ENCODE data around the gene PNLIP.

PNLIP gene

DNA sequence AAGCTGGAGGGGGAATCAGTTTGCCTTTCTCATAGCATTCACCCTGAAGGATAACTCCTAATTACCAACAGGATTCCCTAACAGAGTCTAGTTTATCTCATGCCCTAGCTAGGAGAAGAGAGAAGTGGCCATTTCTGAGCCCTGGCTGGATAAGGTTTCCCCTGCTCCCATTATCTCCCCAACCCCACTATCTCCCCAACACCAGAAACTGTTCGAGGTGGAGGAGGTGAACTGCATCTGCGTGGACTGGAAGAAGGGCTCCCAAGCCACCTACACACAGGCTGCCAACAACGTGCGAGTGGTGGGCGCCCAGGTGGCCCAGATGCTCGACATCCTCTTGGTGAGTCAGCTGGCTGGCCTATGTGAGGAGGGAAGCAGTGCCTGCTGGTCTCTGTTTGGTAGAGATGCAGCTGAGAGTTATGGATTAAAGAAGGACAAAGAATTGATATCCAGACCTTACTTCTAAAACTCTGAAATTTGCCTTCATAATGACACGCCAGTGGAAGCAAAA lies 48.8 kb downstream of the PNLIP start:
- FAIRE-seq (no peak), DNase-seq (ENCODE audit: insufficient read length, low spot score) (no peak)
- no peak for TF ChIP-seq POLR2A (IDR thresholded peaks at IDR 0.05; ENCODE audit: low read depth, low read length)

GRCh38 chr10:116596062-116596461 lies 50.3 kb downstream of the PNLIP start:
- DNase-seq (ENCODE audit: insufficient read length, low spot score) (no peak), FAIRE-seq (no peak)
- TF ChIP-seq POLR2A (IDR thresholded peaks at IDR 0.05; ENCODE audit: low read depth, low read length), result no peak

GRCh38 chr10:116597543-116597942 lies 51.8 kb downstream of the PNLIP start:
- DNase-seq (ENCODE audit: insufficient read length, low spot score) (no peak), FAIRE-seq (no peak)
- no peak for TF ChIP-seq POLR2A (IDR thresholded peaks at IDR 0.05; ENCODE audit: low read depth, low read length)

- no peak for DNase-seq (ENCODE audit: insufficient read length, low spot score)
- no peak for TF ChIP-seq POLR2A (IDR thresholded peaks at IDR 0.05; ENCODE audit: low read depth, low read length)
- no peak for FAIRE-seq
Measured at GRCh38 chr10:116598329-116598728, 52.6 kb downstream of the PNLIP start.

GRCh38 chr10:116599991-116600390 lies 54.3 kb downstream of the PNLIP start:
- no peak for FAIRE-seq
- TF ChIP-seq POLR2A (IDR thresholded peaks at IDR 0.05; ENCODE audit: low read depth, low read length), result no peak
- DNase-seq (ENCODE audit: insufficient read length, low spot score), result no peak

- no peak for DNase-seq (ENCODE audit: insufficient read length, low spot score)
- no peak for FAIRE-seq
- TF ChIP-seq POLR2A (IDR thresholded peaks at IDR 0.05; ENCODE audit: low read depth, low read length), result no peak
Measured at GRCh38 chr10:116602648-116603400, 57.1 kb downstream of the PNLIP start.

DNA sequence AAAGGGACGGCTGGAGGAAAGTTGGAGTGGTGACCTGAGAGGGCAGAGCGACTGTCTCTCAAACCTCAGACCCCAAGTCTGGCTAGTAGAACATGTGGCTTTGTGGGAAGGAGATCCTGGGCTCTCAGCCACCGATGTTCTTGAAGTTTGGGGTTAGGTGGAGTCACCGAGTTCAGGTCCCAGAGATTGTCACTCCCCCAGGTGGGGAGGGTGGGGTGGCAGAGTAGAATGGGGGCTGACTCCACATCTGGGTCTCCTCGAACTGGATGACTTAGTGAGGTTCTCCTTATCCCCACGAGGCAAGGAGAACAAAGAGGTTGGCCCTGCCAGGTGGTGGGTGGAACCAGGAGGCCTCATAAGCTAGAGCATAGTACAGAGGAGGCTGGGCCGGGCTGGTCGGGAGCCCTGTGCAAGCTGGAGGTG lies 60.3 kb downstream of the PNLIP start:
- no peak for TF ChIP-seq POLR2A (IDR thresholded peaks at IDR 0.05; ENCODE audit: low read depth, low read length)
- FAIRE-seq (no peak), DNase-seq (ENCODE audit: insufficient read length, low spot score) (no peak)

- no peak for DNase-seq (ENCODE audit: insufficient read length, low spot score)
Measured at GRCh38 chr10:116607336-116607735, 61.6 kb downstream of the PNLIP start.

DNA sequence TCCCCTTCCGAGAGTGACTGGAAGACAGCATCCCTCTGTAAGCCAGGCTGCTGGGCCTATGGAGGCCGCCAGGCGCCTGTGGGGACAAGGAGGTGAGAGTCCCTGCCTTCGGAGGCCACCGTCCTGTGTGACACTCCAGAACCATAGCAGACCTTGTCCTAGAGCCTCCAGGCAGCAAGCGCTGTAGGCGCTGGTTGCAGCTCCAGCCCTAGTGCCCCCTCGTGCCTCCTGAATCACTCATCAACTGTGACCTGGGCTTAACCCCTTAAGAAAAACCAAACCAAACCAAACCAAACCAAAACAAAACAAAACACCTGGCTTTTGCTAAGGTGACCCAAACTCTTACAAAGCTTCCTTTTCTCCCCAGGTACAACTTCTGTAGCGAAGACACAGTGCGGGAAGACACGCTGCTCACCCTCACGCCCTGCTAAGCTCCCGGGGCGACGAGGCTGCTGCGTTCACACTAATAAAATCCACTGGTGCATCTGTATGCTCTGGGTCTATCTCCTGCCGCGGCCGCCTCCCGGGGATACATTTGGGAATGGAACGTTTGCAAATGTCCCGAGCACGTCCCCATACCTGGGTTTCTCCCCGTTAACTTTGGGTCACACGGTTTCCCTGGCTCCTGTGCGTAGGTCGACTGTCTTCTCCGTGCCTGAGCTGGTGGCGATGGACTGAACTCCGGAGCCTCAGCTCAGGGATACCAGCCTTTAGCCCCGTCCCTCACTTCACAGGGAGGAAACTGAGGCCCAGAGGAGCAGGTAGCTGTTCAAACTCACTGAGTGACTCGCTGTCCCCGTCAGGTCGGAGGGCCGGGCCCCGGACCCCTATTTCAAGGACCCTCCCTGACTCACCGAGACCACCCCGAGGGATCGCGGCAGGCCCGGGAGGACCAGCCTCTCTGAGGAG lies 63.2 kb downstream of the PNLIP start:
- DNase-seq (ENCODE audit: insufficient read length, low spot score) (no peak), FAIRE-seq (no peak)
- no peak for TF ChIP-seq POLR2A (IDR thresholded peaks at IDR 0.05; ENCODE audit: low read depth, low read length)

More at GRCh38 chr10:116607336-116607735, 61.6 kb downstream of the PNLIP start:
- FAIRE-seq, result no peak
- TF ChIP-seq POLR2A (IDR thresholded peaks at IDR 0.05; ENCODE audit: low read depth, low read length), result no peak

- DNase-seq (ENCODE audit: insufficient read length, low spot score) (no peak), FAIRE-seq (no peak)
- no peak for TF ChIP-seq POLR2A (IDR thresholded peaks at IDR 0.05; ENCODE audit: low read depth, low read length)
Measured at GRCh38 chr10:116610443-116611152, 64.9 kb downstream of the PNLIP start.

DNA sequence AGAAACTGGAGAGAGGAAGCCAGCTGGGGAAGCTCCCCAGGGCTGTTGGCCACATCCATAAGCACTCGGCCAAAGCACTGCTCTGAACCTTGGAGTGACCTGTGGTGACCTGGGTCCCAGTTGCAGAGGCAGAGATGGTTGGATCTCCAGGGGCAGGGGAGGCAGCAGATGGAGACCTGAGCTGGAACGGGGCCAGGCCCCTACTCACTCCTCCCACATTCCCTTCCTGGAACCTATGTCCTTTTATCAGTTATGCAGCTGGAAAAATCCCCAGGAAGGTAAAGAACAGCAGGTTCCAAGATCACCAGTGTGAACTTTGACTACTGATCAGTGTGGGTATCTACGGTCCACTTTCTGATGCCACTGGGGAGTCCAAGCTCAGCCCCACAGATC lies 65.4 kb downstream of the PNLIP start:
- DNase-seq (ENCODE audit: insufficient read length, low spot score) (no peak), FAIRE-seq (no peak)
- no peak for TF ChIP-seq POLR2A (IDR thresholded peaks at IDR 0.05; ENCODE audit: low read depth, low read length)

DNA sequence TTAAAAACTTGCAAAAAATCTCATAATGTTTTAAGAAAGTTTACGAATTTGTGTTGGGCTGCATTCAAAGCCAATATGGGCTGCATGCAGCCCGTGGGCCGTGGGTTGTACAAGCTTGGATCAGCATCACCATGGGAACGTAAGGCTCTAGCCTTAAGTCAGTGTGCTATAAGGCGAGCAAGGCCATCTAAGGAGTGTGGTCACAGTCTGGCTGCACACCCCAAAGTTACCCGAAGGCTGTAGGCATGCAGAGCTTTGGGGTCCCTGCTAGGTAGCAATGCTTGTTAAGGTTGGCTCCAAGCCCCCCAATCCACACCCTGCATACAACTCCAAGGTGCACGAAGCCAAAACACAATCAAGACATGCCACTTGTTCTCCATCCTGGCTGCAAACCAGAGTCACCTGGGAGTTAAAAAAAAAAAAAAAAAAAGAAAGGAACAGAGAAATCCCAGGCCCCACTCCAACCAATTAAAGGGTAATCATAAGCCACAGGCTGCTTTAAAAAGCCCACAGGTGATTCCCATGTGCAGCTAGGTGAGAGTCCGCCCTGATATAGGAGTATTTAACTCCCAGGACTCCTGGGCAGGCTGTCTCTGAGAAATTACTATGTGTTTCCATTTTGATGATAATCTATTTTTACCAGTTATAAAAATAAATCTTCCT lies 66.5 kb downstream of the PNLIP start:
- no peak for FAIRE-seq
- DNase-seq (ENCODE audit: insufficient read length, low spot score), result no peak

DNA sequence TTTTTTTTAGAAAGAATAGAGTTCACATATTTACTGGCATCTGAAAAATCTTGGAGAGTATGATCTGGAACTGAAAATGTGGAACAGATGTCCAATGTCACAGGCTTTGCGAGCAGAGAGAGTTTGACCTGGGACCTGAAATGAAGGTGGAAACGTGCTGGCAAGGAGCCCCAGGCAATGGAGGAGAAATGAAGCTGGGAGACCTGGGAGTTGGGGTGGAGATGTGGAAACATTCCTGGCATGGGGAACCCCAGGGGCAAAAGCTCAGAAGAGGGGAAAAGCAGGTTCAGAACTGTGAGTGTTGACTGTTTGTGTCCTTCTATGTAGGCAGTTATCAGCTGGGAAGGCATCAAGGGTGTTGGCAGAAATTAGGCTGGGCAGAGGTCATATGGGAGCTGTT lies 67.7 kb downstream of the PNLIP start:
- no peak for TF ChIP-seq POLR2A (IDR thresholded peaks at IDR 0.05; ENCODE audit: low read depth, low read length)
- FAIRE-seq, result no peak
- no peak for DNase-seq (ENCODE audit: insufficient read length, low spot score)

More for the DNA sequence above, 66.5 kb downstream of the PNLIP start:
- TF ChIP-seq POLR2A (IDR thresholded peaks at IDR 0.05; ENCODE audit: low read depth, low read length), result no peak

Data from H54 (cell line).